K562 (cell line): ENCODE data around the gene ITPKB. TPM values are rescaled to one million over a fixed set of nuclear protein-coding genes. Genes with fewer than 3 reads are reported as not detected.

Source experiments
- ATAC-seq: fragments of 200-7000 bp; cut with Tn5 transposase; 3 replicates; pipeline ENCODE4 v1.9.1; 2020; ENCODE audit warnings: moderate library complexity
- BruUV-seq: library from RNA; stranded (reverse); fragments of 400-500 nt; replicated peaks from 2 replicates; lab custom pipeline; 2021; lab: Mats Ljungman, UMichigan
- CTCF ChIA-PET: fragments of 300-600 bp; formaldehyde crosslinking; extraction: SDS; loops from one replicate; lab custom pipeline; 2021; ENCODE audit warnings: low intra/inter-chr PET ratio; lab: Yijun Ruan, JAX
- POLR2A ChIA-PET: fragments of 300-600, 350-650 bp; sonication (Branson Sonifier 250); formaldehyde crosslinking; extraction: SDS; loops from one replicate; lab custom pipeline; 2021; ENCODE audit warnings: antibody characterized with exemption, inconsistent platforms; lab: Yijun Ruan, JAX
- DNase-seq, 4 experiments: peaks; one replicate each; pipeline versions ENCODE4 v3.0.0 to v3.0.0-alpha.2; 2011 to 2018; ENCODE audit warnings: low spot score in 3 of 4, mixed read lengths in 3 of 4; ENCODE audit errors: extremely low read depth in 1 of 4
- FAIRE-seq: peaks from 2 replicates; lab custom pipeline; 2011; peaks lifted over from hg19 to GRCh38; lab: Jason Lieb, UNC
- H2AFZ ChIP-seq: 2 replicates; pipeline ENCODE4 v1.6.0; 2011; ENCODE audit warnings: low read depth, low read length, control low read depth, inconsistent platforms
- H3K27ac ChIP-seq: fragments of 200-600 bp; 3 replicates; pipeline ENCODE4 v1.8.0; 2011; ENCODE audit warnings: low read depth, mild to moderate bottlenecking, control low read depth, inconsistent platforms, low read length, moderate library complexity, mixed read lengths; ENCODE audit errors: extremely low read depth
- H3K27me3 ChIP-seq, 2 experiments: fragments of 300-600 bp in 1 of 2; 2 replicates in 1 of 2; 3 replicates in 1 of 2; pipeline versions ENCODE4 v1.6.0 to v1.8.0; 2011; ENCODE audit warnings: inconsistent platforms in 2 of 2, low read length in 2 of 2, mild to moderate bottlenecking in 1 of 2, mixed read lengths in 1 of 2, moderate library complexity in 1 of 2; ENCODE audit not compliant: control insufficient read depth in 2 of 2, insufficient read depth in 2 of 2
- H3K36me3 ChIP-seq: fragments of 300-600 bp; 3 replicates; pipeline ENCODE4 v1.8.0; 2011; ENCODE audit warnings: mild to moderate bottlenecking, low read length, inconsistent platforms; ENCODE audit not compliant: control insufficient read depth, insufficient read depth
- H3K4me1 ChIP-seq, 2 experiments: fragments of 200-600 bp in 1 of 2; replicated peaks in 1 of 2; 2 replicates in 1 of 2; 3 replicates in 1 of 2; pipeline versions ENCODE4 v1.5.1 to v1.8.0; 2011; ENCODE audit warnings: inconsistent platforms in 2 of 2, low read length in 2 of 2, mild to moderate bottlenecking in 1 of 2, mixed read lengths in 1 of 2, moderate library complexity in 1 of 2; ENCODE audit not compliant: control insufficient read depth in 2 of 2, insufficient read depth in 2 of 2
- H3K4me2 ChIP-seq: 2 replicates; pipeline ENCODE4 v1.6.1; 2011; ENCODE audit warnings: low read length, control low read depth, inconsistent platforms, mixed read lengths; ENCODE audit not compliant: insufficient read depth
- H3K4me3 ChIP-seq: fragments of 200-600 bp; sonication (generic), shearing (Covaris generic); 2 replicates; pipeline ENCODE4 v1.5.1; 2016; ENCODE audit warnings: control low read depth, inconsistent platforms
- H3K79me2 ChIP-seq: fragments of 200-600 bp; 3 replicates; pipeline ENCODE4 v1.8.0; 2011; ENCODE audit warnings: low read length, inconsistent platforms; ENCODE audit not compliant: control insufficient read depth, insufficient read depth
- H3K9ac ChIP-seq, 2 experiments: 2 replicates each; pipeline versions ENCODE4 v1.6.0 to v1.6.1; 2011; ENCODE audit warnings: low read depth in 2 of 2, low read length in 2 of 2, control low read depth in 1 of 2, inconsistent platforms in 1 of 2, mild to moderate bottlenecking in 1 of 2, mixed read lengths in 1 of 2; ENCODE audit not compliant: insufficient read depth in 1 of 2
- H3K9me1 ChIP-seq: one replicate; pipeline ENCODE4 v1.6.0; 2011; ENCODE audit warnings: inconsistent platforms, mild to moderate bottlenecking, low read length, moderate library complexity; ENCODE audit not compliant: control insufficient read depth, insufficient read depth
- H3K9me3 ChIP-seq: replicated peaks from 2 replicates; pipeline ENCODE4 v1.5.1; 2011; ENCODE audit warnings: low read depth, low read length, inconsistent platforms; ENCODE audit not compliant: control insufficient read depth, insufficient read depth
- H4K20me1 ChIP-seq: replicated peaks from 2 replicates; pipeline ENCODE4 v1.6.1; 2011; ENCODE audit warnings: low read length, inconsistent platforms, mixed read lengths; ENCODE audit not compliant: control insufficient read depth, insufficient read depth
- CEBPZ ChIP-seq: fragments of 150-350 bp; IDR thresholded peaks from 2 replicates; pipeline ENCODE4 v1.6.1; 2014; ENCODE audit warnings: low read depth, mild to moderate bottlenecking, low read length, borderline replicate concordance
- DIDO1 ChIP-seq: fragments of 450-650 bp; IDR thresholded peaks from 2 replicates; pipeline ENCODE4 v1.6.1; 2016; ENCODE audit warnings: low read depth, missing biosample characterization, missing genetic modification characterization
- FOXA1 ChIP-seq: fragments of 450-650 bp; IDR thresholded peaks from 2 replicates; pipeline ENCODE4 v1.6.1; 2016; ENCODE audit warnings: mild to moderate bottlenecking, borderline replicate concordance
- FUS ChIP-seq: fragments of 200-400 bp; formaldehyde crosslinking; optimal IDR thresholded peaks from 2 replicates; pipeline ENCODE3; 2017; ENCODE audit warnings: low read depth, low read length
- PKNOX1 ChIP-seq: fragments of 450-650 bp; IDR thresholded peaks from 2 replicates; pipeline ENCODE4 v1.6.1; 2016
- POLR2A ChIP-seq: fragments of 450-650 bp; conservative IDR thresholded peaks from 2 replicates; pipeline ENCODE4 v1.6.1; 2016
- SMARCC2 ChIP-seq: fragments of 450-650 bp; IDR thresholded peaks from 2 replicates; pipeline ENCODE4 v1.6.1; 2017; ENCODE audit warnings: antibody characterized with exemption, moderate library complexity, mild to moderate bottlenecking, low read depth
- SRSF9 ChIP-seq: fragments of 200-400 bp; formaldehyde crosslinking; IDR thresholded peaks from 2 replicates; pipeline ENCODE4 v1.6.1; 2017; ENCODE audit warnings: low read depth, low read length, borderline replicate concordance
- TOE1 ChIP-seq, 2 experiments: fragments of 450-650 bp in 1 of 2; sonication (generic) in 1 of 2; formaldehyde crosslinking in 1 of 2; IDR thresholded peaks; 2 replicates each; pipeline versions ENCODE4 v1.7.1 to v1.8.0; 2016 to 2022; ENCODE audit warnings: borderline replicate concordance in 2 of 2, mild to moderate bottlenecking in 2 of 2, antibody characterized with exemption in 1 of 2, inconsistent platforms in 1 of 2, low read depth in 1 of 2, missing genetic modification reagents in 1 of 2, moderate library complexity in 1 of 2
- ZFP36 ChIP-seq: fragments of 150-350 bp; IDR thresholded peaks from 2 replicates; pipeline ENCODE4 v1.6.1; 2018; ENCODE audit warnings: low read length, low read depth; ENCODE audit not compliant: partially characterized antibody
- ZNF699 ChIP-seq: fragments of 250-450 bp; sonication (Bioruptor Pico); IDR thresholded peaks from 2 replicates; pipeline ENCODE4 v1.8.0; 2021; ENCODE audit warnings: mild to moderate bottlenecking, moderate library complexity; ENCODE audit not compliant: insufficient replicate concordance
- WGBS: fragments of 100-300 bp; shearing (Covaris generic); methylation state at CpG from one replicate; pipeline ENCODE4 v1.1.6; 2016; ENCODE audit warnings: low coverage, mixed read lengths; ENCODE audit not compliant: insufficient coverage; ENCODE audit errors: missing lambda C conversion rate; 5-methylcytosine and 5-hydroxymethylcytosine counted together
- in situ Hi-C: fragments of 300-500 bp; cut with MboI; formaldehyde crosslinking; loops from 4 replicates; pipeline ENCODE4 v1.15.0; 2018; ENCODE audit warnings: inconsistent platforms, mixed read lengths
- intact Hi-C: fragments of 100-400 bp; cut with micrococcal nuclease; formaldehyde crosslinking; loops from 2 replicates; pipeline ENCODE4 v1.14.2; 2022
- polyA plus RNA-seq, 8 experiments: library from polyadenylated mRNA; depleted of rRNA in 4 of 8; stranded (reverse) in 5 of 8; unstranded in 3 of 8; fragments of >200 nt; fragmentation: Nextera tagmentation in 2 of 8; fragmentation: Illumina TruSeq in 1 of 8; extraction: Ambion mirVana in 2 of 8; extraction: Trizol in 1 of 8; gene quantifications; 2 replicates each; pipeline versions ENCODE4 v1.2.1 to v1.2.3, GENCODE V29; 2011 to 2014; ENCODE audit warnings: inconsistent platforms in 1 of 8, missing spikeins in 1 of 8
- total RNA-seq, 7 experiments: library from RNA; depleted of rRNA in 6 of 7; stranded (reverse); fragments of >200 nt in 6 of 7; fragmentation: Illumina TruSeq in 2 of 7; extraction: Trizol in 2 of 7; gene quantifications; 2 replicates each; pipeline versions ENCODE4 v1.2.1 to v1.2.3, GENCODE V29; 2011 to 2021; ENCODE audit warnings: low replicate concordance in 1 of 7

ITPKB gene
- total and polyA plus RNA-seq, 9 of the 15 experiments (the other 6 are each of a cell fraction or from before 2014, with no cell fraction given) = 0.01 to 0.22 TPM; not detected in 7

DNA sequence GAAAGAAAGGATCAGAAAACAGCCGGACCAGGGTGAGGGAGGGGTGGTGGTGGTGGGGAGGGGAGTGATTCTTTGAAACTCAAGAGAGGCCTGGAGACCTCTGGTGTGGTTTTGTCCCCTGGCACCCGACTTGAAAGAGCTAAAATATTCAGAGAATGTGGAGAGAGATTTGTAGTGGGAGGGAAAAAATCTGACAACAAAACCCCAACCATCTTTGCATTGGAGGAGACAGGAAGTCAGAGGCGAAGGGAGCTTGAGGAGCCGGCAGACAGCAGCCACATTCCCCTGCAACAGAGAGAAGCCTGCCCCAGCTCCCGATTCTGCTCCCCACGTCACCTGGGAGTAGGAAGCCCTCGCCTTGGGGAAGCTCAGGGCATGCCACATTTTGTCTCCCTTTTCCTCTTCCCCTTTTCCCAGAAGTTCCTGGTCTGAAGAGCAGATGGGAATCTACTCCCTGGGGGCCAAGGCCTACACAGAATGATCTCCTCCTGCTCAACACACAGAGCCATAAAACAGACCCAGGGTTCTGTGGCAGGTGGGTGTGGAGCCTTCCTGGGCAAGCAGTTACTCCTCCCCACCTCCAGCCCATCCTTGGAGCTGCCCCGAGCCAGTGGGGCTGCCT lies 84.9 kb downstream of the ITPKB start:
- Histone ChIP-seq H3K4me3 (no peak overlapping the region), H2AFZ (no peak overlapping the region), H3K27me3 (peaks cover 42 to 58% of the 10 kb centered on the region in 2 experiments), H3K9me1 (no peaks in the 10 kb centered on the region)
- POLR2A ChIA-PET = interaction anchor here (0.6 to 1.0 kb wide), 6 partner anchors 8 to 156 kb away, joined by 3 to 6 read pairs (median 3); no protein-coding TSS in a partner anchor
- no TSS peak for BruUV-seq
- TF ChIP-seq ZNF699 (CRISPR knock-in tag) = no peak
- no peak for TF ChIP-seq CEBPZ
- TF ChIP-seq FUS = no peak
- TF ChIP-seq POLR2A = no peak
- TF ChIP-seq PKNOX1 = no peak
- no peak for TF ChIP-seq SMARCC2
- TF ChIP-seq TOE1 (IDR thresholded peaks at IDR 0.05; ENCODE audit: borderline replicate concordance) = no peak
- no peak for TF ChIP-seq TOE1 (CRISPR knock-in tag; IDR thresholded peaks at IDR 0.05; ENCODE audit: borderline replicate concordance, low read depth)
- TF ChIP-seq ZFP36 = no peak
- TF ChIP-seq DIDO1 (tag) = no peak
- no peak for TF ChIP-seq SRSF9
- no peak for TF ChIP-seq FOXA1
- TF ChIP-seq, all 486 proteins: peak for 0
- Histone ChIP-seq H4K20me1 (peaks cover 15% of the 10 kb centered on the region), H3K4me2 (no peak overlapping the region), H3K79me2 (no peaks in the 10 kb centered on the region), H3K9ac (no peak overlapping the region), H3K4me1 (peaks cover 0 to 3% of the 10 kb centered on the region in 2 experiments; a peak in 3 of 5 replicates), H3K27ac (no peak overlapping the region), H3K9me3 (no peaks in the 10 kb centered on the region), H3K36me3 (no peaks in the 10 kb centered on the region)
- 0% methylated on average over 8 of the region's 8 CpGs for WGBS
- in situ Hi-C loops (no loop called here), intact Hi-C loops (no loop called here)
- CTCF ChIA-PET = no interaction called here
- DNase-seq (no peak), ATAC-seq (no peak), FAIRE-seq (no peak)
